ENCODE results near the gene THSD4. TPM values are rescaled to one million over a fixed set of nuclear protein-coding genes. Genes with fewer than 3 reads are reported as not detected.

Gene THSD4
- total RNA-seq, 4 donors from 2014 or later: 23.0 to 68.5 (median 48.6) TPM

- WGBS, 2 donors: 55 to 57% methylated on average over 3 of the region's 3 CpGs
- no peak for DNase-seq
- intact Hi-C loops (cut with DNase I): no loop called here
These were observed 221.4 kb downstream of the THSD4 start for GRCh38 chr15:71336671-71337070.

GRCh38 chr15:71337197-71337845, 222.1 kb downstream of the THSD4 start:
- H3K27me3 ChIP-seq: no peaks in the 10 kb centered on the region
- peak overlapping the region in 2 of 3 donors; percentile 10 to 46 for H3K27ac ChIP-seq
- peaks cover 7 to 20% of the 10 kb centered on the region in 2 donors for H3K4me1 ChIP-seq
- H3K4me3 ChIP-seq (replicated peaks in 1 of 3): no peak overlapping the region
- no peak for TF ChIP-seq POLR2A (IDR thresholded peaks at IDR 0.05)
- intact Hi-C loops (cut with DNase I): no loop called here
- no peaks in the 10 kb centered on the region for H3K36me3 ChIP-seq
- WGBS, 2 donors: 55 to 66% methylated on average over 5 of the region's 5 CpGs
- no peaks in the 10 kb centered on the region for H3K9me3 ChIP-seq
- DNase-seq: peak; percentile 51 to 53

More at GRCh38 chr15:71336671-71337070, 221.4 kb downstream of the THSD4 start:
- H3K4me3 ChIP-seq (replicated peaks in 1 of 3): no peak overlapping the region
- peaks cover 7 to 18% of the 10 kb centered on the region in 2 donors for H3K4me1 ChIP-seq
- H3K36me3 ChIP-seq: no peaks in the 10 kb centered on the region
- no peaks in the 10 kb centered on the region for H3K9me3 ChIP-seq
- H3K27me3 ChIP-seq: no peaks in the 10 kb centered on the region
- TF ChIP-seq POLR2A (IDR thresholded peaks at IDR 0.05) (no peak), CTCF (IDR thresholded peaks at IDR 0.05) (no peak)
- H3K27ac ChIP-seq: peak overlapping the region in 1 of 3 donors; percentile 46

GRCh38 chr15:71338265-71338664, 223.0 kb downstream of the THSD4 start:
- 92 to 97% methylated on average over 9 of the region's 9 CpGs for WGBS, 2 donors
- H3K4me1 ChIP-seq: peaks cover 10 to 22% of the 10 kb centered on the region in 2 donors

GRCh38 chr15:71338827-71339542, 223.7 kb downstream of the THSD4 start:
- WGBS, 2 donors: 91 to 96% methylated on average over 7 of the region's 7 CpGs
- intact Hi-C loops (cut with DNase I): no loop called here
- TF ChIP-seq CTCF (IDR thresholded peaks at IDR 0.05) (no peak), POLR2A (IDR thresholded peaks at IDR 0.05) (no peak)
- Histone ChIP-seq H3K27ac (no peak overlapping the region), H3K4me1 (peaks cover 10 to 22% of the 10 kb centered on the region in 2 donors), H3K9me3 (no peaks in the 10 kb centered on the region), H3K27me3 (no peaks in the 10 kb centered on the region), H3K4me3 (replicated peaks in 1 of 3) (no peak overlapping the region), H3K36me3 (no peaks in the 10 kb centered on the region)
- peak; percentile 51 to 55 for DNase-seq

More at GRCh38 chr15:71338265-71338664, 223.0 kb downstream of the THSD4 start:
- Histone ChIP-seq H3K27ac (no peak overlapping the region), H3K4me3 (replicated peaks in 1 of 3) (no peak overlapping the region), H3K27me3 (no peaks in the 10 kb centered on the region), H3K9me3 (no peaks in the 10 kb centered on the region), H3K36me3 (no peaks in the 10 kb centered on the region)
- TF ChIP-seq POLR2A (IDR thresholded peaks at IDR 0.05): no peak
- TF ChIP-seq CTCF (IDR thresholded peaks at IDR 0.05): no peak
- no peak for DNase-seq
- intact Hi-C loops (cut with DNase I): no loop called here

GRCh38 chr15:71341811-71342550, 226.7 kb downstream of the THSD4 start:
- peak; percentile 57 to 64 for DNase-seq
- Histone ChIP-seq H3K36me3 (no peaks in the 10 kb centered on the region), H3K27me3 (no peaks in the 10 kb centered on the region), H3K27ac (no peak overlapping the region), H3K4me1 (peaks cover 8 to 18% of the 10 kb centered on the region in 2 donors), H3K4me3 (replicated peaks in 1 of 3) (no peak overlapping the region), H3K9me3 (no peaks in the 10 kb centered on the region)
- WGBS, 2 donors: 51 to 64% methylated on average over 8 of the region's 8 CpGs
- TF ChIP-seq POLR2A (IDR thresholded peaks at IDR 0.05): no peak
- TF ChIP-seq CTCF (IDR thresholded peaks at IDR 0.05): no peak
- intact Hi-C loops (cut with DNase I): no loop called here

Data from thyroid gland (tissue), 4 donors.